Measurements from ENCODE around the gene CCDC177.
"Not testable (repeated sequence)": the region's sequence is repeated elsewhere in the genome, so short reads cannot be mapped to it uniquely, and the experiment has no call there.

The CCDC177 gene

GRCh38 chr14:69599431-69599830, 24.8 kb upstream of the CCDC177 start:
- DNase-seq (ENCODE audit: low spot score), result not testable (repeated sequence)

GRCh38 chr14:69595336-69595735, 20.7 kb upstream of the CCDC177 start:
- DNase-seq (ENCODE audit: low spot score), result no peak

- no peak for DNase-seq (ENCODE audit: low spot score)
These were observed 20.2 kb upstream of the CCDC177 start for GRCh38 chr14:69594846-69595245.

GRCh38 chr14:69593018-69593677, 18.5 kb upstream of the CCDC177 start:
- DNase-seq (ENCODE audit: low spot score), result no peak

GRCh38 chr14:69591317-69591716, 16.6 kb upstream of the CCDC177 start:
- no peak for DNase-seq (ENCODE audit: low spot score)

- no peak for DNase-seq (ENCODE audit: low spot score)
These were observed 12.7 kb upstream of the CCDC177 start for GRCh38 chr14:69587389-69587788.

GRCh38 chr14:69586404-69586803, 11.7 kb upstream of the CCDC177 start:
- DNase-seq (ENCODE audit: low spot score), result no peak

- DNase-seq (ENCODE audit: low spot score), result no peak
These were observed 9.7 kb upstream of the CCDC177 start for GRCh38 chr14:69584389-69584788.

GRCh38 chr14:69582829-69583228, 8.2 kb upstream of the CCDC177 start:
- no peak for DNase-seq (ENCODE audit: low spot score)

GRCh38 chr14:69582212-69582611, 7.5 kb upstream of the CCDC177 start:
- DNase-seq (ENCODE audit: low spot score), result no peak

- no peak for DNase-seq (ENCODE audit: low spot score)
These were observed 6.8 kb upstream of the CCDC177 start for GRCh38 chr14:69581316-69581935.

GRCh38 chr14:69580009-69580577, 5.4 kb upstream of the CCDC177 start:
- DNase-seq (ENCODE audit: low spot score), result no peak

- no peak for DNase-seq (ENCODE audit: low spot score)
These were observed 4.8 kb upstream of the CCDC177 start for GRCh38 chr14:69579476-69579875.

GRCh38 chr14:69574954-69575295, 254 bp upstream of the CCDC177 start:
- no peak for DNase-seq (ENCODE audit: low spot score)

- no peak for DNase-seq (ENCODE audit: low spot score)
These were observed 824 bp downstream of the CCDC177 start for GRCh38 chr14:69573831-69574262.

GRCh38 chr14:69573205-69573830, 1.4 kb downstream of the CCDC177 start:
- DNase-seq (ENCODE audit: low spot score), result no peak

- no peak for DNase-seq (ENCODE audit: low spot score)
These were observed 1.9 kb downstream of the CCDC177 start for GRCh38 chr14:69572841-69573135.

- no peak for DNase-seq (ENCODE audit: low spot score)
These were observed 2.4 kb downstream of the CCDC177 start for GRCh38 chr14:69572030-69572840.

- DNase-seq (ENCODE audit: low spot score), result no peak
These were observed 3.1 kb downstream of the CCDC177 start for GRCh38 chr14:69571449-69572029.

- DNase-seq (ENCODE audit: low spot score), result no peak
These were observed 3.8 kb downstream of the CCDC177 start for GRCh38 chr14:69570836-69571330.

- DNase-seq (ENCODE audit: low spot score), result no peak
These were observed 4.8 kb downstream of the CCDC177 start for GRCh38 chr14:69569859-69570258.

- no peak for DNase-seq (ENCODE audit: low spot score)
These were observed 7.1 kb downstream of the CCDC177 start for GRCh38 chr14:69567563-69567962.

Measured in CD4-positive, alpha-beta T cell treated with Interleukin-15 for 4 hours (primary cell).